A673 (cell line): Measurements from ENCODE around the gene RUSF1.

ENCODE experiments used
- CTCF ChIP-seq: fragments of 300-800, 200-600 bp; sonication (generic); conservative IDR thresholded peaks from 2 replicates; pipeline ENCODE4 v1.5.1; 2017; ENCODE audit warnings: low read depth, mild to moderate bottlenecking, antibody characterized with exemption, low read length, moderate library complexity, mixed read lengths
- EZH2 ChIP-seq: fragments of 200-600 bp; sonication (generic); IDR thresholded peaks from 2 replicates; pipeline ENCODE4 v1.6.1; 2017; ENCODE audit warnings: borderline replicate concordance, low read depth, mild to moderate bottlenecking, mixed read lengths, antibody characterized with exemption, low read length; ENCODE audit not compliant: poor library complexity, severe bottlenecking

- no peak for TF ChIP-seq CTCF
- no peak for TF ChIP-seq EZH2
Measured at GRCh38 chr16:31456988-31457360, 51.2 kb downstream of the RUSF1 start.
